Liver (tissue), 3 donors: ENCODE measurements around the gene NPNT.

Experiments used
- CTCF ChIP-seq: fragments of 150-350 bp; IDR thresholded peaks from 2 replicates; pipeline ENCODE4 v1.5.1; 2017; ENCODE audit warnings: improper control_type of control experiment, low read depth, low read length; ENCODE audit not compliant: missing input control
- EGR1 ChIP-seq, 2 donors: IDR thresholded peaks; 2 replicates each; pipeline ENCODE4 v1.6.1; 2016 to 2018; ENCODE audit warnings: antibody characterized with exemption in 2 of 2, low read depth in 2 of 2
- FOXA1 ChIP-seq: IDR thresholded peaks from 2 replicates; pipeline ENCODE4 v1.6.1; 2016; ENCODE audit warnings: antibody characterized with exemption
- GABPA ChIP-seq, 2 donors: IDR thresholded peaks in 1 of 2; conservative IDR thresholded peaks in 1 of 2; 2 replicates each; pipeline ENCODE4 v1.6.1; 2016; ENCODE audit warnings: antibody characterized with exemption in 2 of 2, mild to moderate bottlenecking in 1 of 2, moderate library complexity in 1 of 2
- HNF4G ChIP-seq: IDR thresholded peaks from 2 replicates; pipeline ENCODE4 v1.6.1; 2016; ENCODE audit warnings: antibody characterized with exemption
- JUND ChIP-seq, 2 donors: IDR thresholded peaks; 2 replicates each; pipeline ENCODE4 v1.6.1; 2016; ENCODE audit warnings: antibody characterized with exemption in 2 of 2
- MAX ChIP-seq: IDR thresholded peaks from 2 replicates; pipeline ENCODE4 v1.6.1; 2016; ENCODE audit warnings: antibody characterized with exemption
- RAD21 ChIP-seq, 2 donors: IDR thresholded peaks; 2 replicates each; pipeline ENCODE4 v1.6.1; 2016; ENCODE audit warnings: antibody characterized with exemption in 2 of 2, mild to moderate bottlenecking in 2 of 2
- SP1 ChIP-seq: IDR thresholded peaks from 2 replicates; pipeline ENCODE4 v1.6.1; 2018; ENCODE audit warnings: antibody characterized with exemption, mild to moderate bottlenecking
- TAF1 ChIP-seq: conservative IDR thresholded peaks from 2 replicates; pipeline ENCODE4 v1.6.1; 2016; ENCODE audit warnings: antibody characterized with exemption, mild to moderate bottlenecking
- YY1 ChIP-seq: IDR thresholded peaks from 2 replicates; pipeline ENCODE4 v1.6.1; 2016; ENCODE audit warnings: antibody characterized with exemption, mild to moderate bottlenecking
- ZBTB33 ChIP-seq: IDR thresholded peaks from 2 replicates; pipeline ENCODE4 v1.6.1; 2016; ENCODE audit warnings: antibody characterized with exemption
- donor health status: healthy.
- donor health status: healthy.

GRCh38 chr4:105943234-105943633 is 48.0 kb downstream of the NPNT start:
- TF ChIP-seq GABPA (IDR thresholded peaks at IDR 0.05 in 1 of 2, conservative IDR thresholded peaks at IDR 0.05 in 1 of 2) (no peak), CTCF (no peak), MAX (no peak), ZBTB33 (no peak), SP1 (no peak), TAF1 (no peak), RAD21 (IDR thresholded peaks at IDR 0.05) (no peak), JUND (IDR thresholded peaks at IDR 0.05) (no peak), YY1 (no peak), HNF4G (no peak), EGR1 (IDR thresholded peaks at IDR 0.05; ENCODE audit: low read depth in 2 of 2) (no peak), FOXA1 (no peak)
